ENCODE data around the gene PLA2G4A.

PLA2G4A gene

GRCh38 chr1:186835448-186835847 is 6.7 kb downstream of the PLA2G4A start:
- H3K27ac ChIP-seq (ENCODE audit: low read length) = no peak overlapping the region
- H3K4me1 ChIP-seq (ENCODE audit: insufficient read depth, low read length) = no peaks in the 10 kb centered on the region
- no peaks in the 10 kb centered on the region for H3K36me3 ChIP-seq (ENCODE audit: insufficient read depth, low read depth, low read length)
- no peak overlapping the region for H3K9ac ChIP-seq (ENCODE audit: low read depth, low read length)
- H3K9me3 ChIP-seq (ENCODE audit: insufficient read depth, low read depth, low read length) = no peaks in the 10 kb centered on the region
- H3K4me3 ChIP-seq (ENCODE audit: low read length) = no peak overlapping the region
- no peaks in the 10 kb centered on the region for H3K27me3 ChIP-seq (ENCODE audit: insufficient read depth, low read length)

GRCh38 chr1:186837806-186838205 is 9.1 kb downstream of the PLA2G4A start:
- H3K9me3 ChIP-seq (ENCODE audit: insufficient read depth, low read depth, low read length) = no peaks in the 10 kb centered on the region
- H3K4me1 ChIP-seq (ENCODE audit: insufficient read depth, low read length) = no peaks in the 10 kb centered on the region
- H3K27ac ChIP-seq (ENCODE audit: low read length) = no peak overlapping the region

GRCh38 chr1:186838380-186839040 is 9.8 kb downstream of the PLA2G4A start:
- Histone ChIP-seq H3K9ac (ENCODE audit: low read depth, low read length) (no peak overlapping the region), H3K9me3 (ENCODE audit: insufficient read depth, low read depth, low read length) (no peaks in the 10 kb centered on the region), H3K4me1 (ENCODE audit: insufficient read depth, low read length) (no peaks in the 10 kb centered on the region), H3K4me3 (ENCODE audit: low read length) (no peak overlapping the region), H3K36me3 (ENCODE audit: insufficient read depth, low read depth, low read length) (no peaks in the 10 kb centered on the region), H3K27ac (ENCODE audit: low read length) (no peak overlapping the region), H3K27me3 (ENCODE audit: insufficient read depth, low read length) (no peaks in the 10 kb centered on the region)

More at GRCh38 chr1:186837806-186838205, 9.1 kb downstream of the PLA2G4A start:
- Histone ChIP-seq H3K27me3 (ENCODE audit: insufficient read depth, low read length) (no peaks in the 10 kb centered on the region), H3K9ac (ENCODE audit: low read depth, low read length) (no peak overlapping the region), H3K36me3 (ENCODE audit: insufficient read depth, low read depth, low read length) (no peaks in the 10 kb centered on the region), H3K4me3 (ENCODE audit: low read length) (no peak overlapping the region)

GRCh38 chr1:186839041-186839400 is 10.3 kb downstream of the PLA2G4A start:
- Histone ChIP-seq H3K9ac (ENCODE audit: low read depth, low read length) (no peak overlapping the region), H3K27me3 (ENCODE audit: insufficient read depth, low read length) (no peaks in the 10 kb centered on the region), H3K36me3 (ENCODE audit: insufficient read depth, low read depth, low read length) (no peaks in the 10 kb centered on the region), H3K4me3 (ENCODE audit: low read length) (no peak overlapping the region), H3K4me1 (ENCODE audit: insufficient read depth, low read length) (no peaks in the 10 kb centered on the region), H3K27ac (ENCODE audit: low read length) (no peak overlapping the region), H3K9me3 (ENCODE audit: insufficient read depth, low read depth, low read length) (no peaks in the 10 kb centered on the region)

- Histone ChIP-seq H3K36me3 (ENCODE audit: insufficient read depth, low read depth, low read length) (no peaks in the 10 kb centered on the region), H3K9me3 (ENCODE audit: insufficient read depth, low read depth, low read length) (no peaks in the 10 kb centered on the region), H3K9ac (ENCODE audit: low read depth, low read length) (no peak overlapping the region), H3K27me3 (ENCODE audit: insufficient read depth, low read length) (no peaks in the 10 kb centered on the region), H3K4me3 (ENCODE audit: low read length) (no peak overlapping the region), H3K4me1 (ENCODE audit: insufficient read depth, low read length) (no peaks in the 10 kb centered on the region), H3K27ac (ENCODE audit: low read length) (no peak overlapping the region)
Observed at GRCh38 chr1:186841599-186841998, 12.8 kb downstream of the PLA2G4A start.

GRCh38 chr1:186842547-186842946 is 13.8 kb downstream of the PLA2G4A start:
- no peaks in the 10 kb centered on the region for H3K36me3 ChIP-seq (ENCODE audit: insufficient read depth, low read depth, low read length)
- no peak overlapping the region for H3K9ac ChIP-seq (ENCODE audit: low read depth, low read length)
- no peaks in the 10 kb centered on the region for H3K4me1 ChIP-seq (ENCODE audit: insufficient read depth, low read length)
- H3K9me3 ChIP-seq (ENCODE audit: insufficient read depth, low read depth, low read length) = no peaks in the 10 kb centered on the region
- H3K27me3 ChIP-seq (ENCODE audit: insufficient read depth, low read length) = no peaks in the 10 kb centered on the region
- no peak overlapping the region for H3K27ac ChIP-seq (ENCODE audit: low read length)
- no peak overlapping the region for H3K4me3 ChIP-seq (ENCODE audit: low read length)

- Histone ChIP-seq H3K4me1 (ENCODE audit: insufficient read depth, low read length) (no peaks in the 10 kb centered on the region), H3K9ac (ENCODE audit: low read depth, low read length) (no peak overlapping the region), H3K9me3 (ENCODE audit: insufficient read depth, low read depth, low read length) (no peaks in the 10 kb centered on the region), H3K27ac (ENCODE audit: low read length) (no peak overlapping the region), H3K27me3 (ENCODE audit: insufficient read depth, low read length) (no peaks in the 10 kb centered on the region), H3K4me3 (ENCODE audit: low read length) (no peak overlapping the region), H3K36me3 (ENCODE audit: insufficient read depth, low read depth, low read length) (no peaks in the 10 kb centered on the region)
Observed at GRCh38 chr1:186843226-186843625, 14.5 kb downstream of the PLA2G4A start.

- no peaks in the 10 kb centered on the region for H3K36me3 ChIP-seq (ENCODE audit: insufficient read depth, low read depth, low read length)
- no peak overlapping the region for H3K27ac ChIP-seq (ENCODE audit: low read length)
- no peak overlapping the region for H3K9ac ChIP-seq (ENCODE audit: low read depth, low read length)
- H3K4me3 ChIP-seq (ENCODE audit: low read length) = no peak overlapping the region
- no peaks in the 10 kb centered on the region for H3K9me3 ChIP-seq (ENCODE audit: insufficient read depth, low read depth, low read length)
- no peaks in the 10 kb centered on the region for H3K4me1 ChIP-seq (ENCODE audit: insufficient read depth, low read length)
- H3K27me3 ChIP-seq (ENCODE audit: insufficient read depth, low read length) = no peaks in the 10 kb centered on the region
Observed at GRCh38 chr1:186843931-186844330, 15.2 kb downstream of the PLA2G4A start.

GRCh38 chr1:186845576-186846210 is 16.9 kb downstream of the PLA2G4A start:
- no peaks in the 10 kb centered on the region for H3K9me3 ChIP-seq (ENCODE audit: insufficient read depth, low read depth, low read length)
- no peak overlapping the region for H3K9ac ChIP-seq (ENCODE audit: low read depth, low read length)
- no peaks in the 10 kb centered on the region for H3K36me3 ChIP-seq (ENCODE audit: insufficient read depth, low read depth, low read length)
- no peaks in the 10 kb centered on the region for H3K4me1 ChIP-seq (ENCODE audit: insufficient read depth, low read length)
- no peak overlapping the region for H3K27ac ChIP-seq (ENCODE audit: low read length)
- H3K27me3 ChIP-seq (ENCODE audit: insufficient read depth, low read length) = no peaks in the 10 kb centered on the region
- H3K4me3 ChIP-seq (ENCODE audit: low read length) = no peak overlapping the region

- H3K4me3 ChIP-seq (ENCODE audit: low read length) = no peak overlapping the region
- no peak overlapping the region for H3K9ac ChIP-seq (ENCODE audit: low read depth, low read length)
- no peaks in the 10 kb centered on the region for H3K27me3 ChIP-seq (ENCODE audit: insufficient read depth, low read length)
- H3K36me3 ChIP-seq (ENCODE audit: insufficient read depth, low read depth, low read length) = no peaks in the 10 kb centered on the region
- H3K9me3 ChIP-seq (ENCODE audit: insufficient read depth, low read depth, low read length) = no peaks in the 10 kb centered on the region
- H3K4me1 ChIP-seq (ENCODE audit: insufficient read depth, low read length) = no peaks in the 10 kb centered on the region
- no peak overlapping the region for H3K27ac ChIP-seq (ENCODE audit: low read length)
Observed at GRCh38 chr1:186848509-186849130, 19.9 kb downstream of the PLA2G4A start.

GRCh38 chr1:186849271-186849671 is 20.5 kb downstream of the PLA2G4A start:
- Histone ChIP-seq H3K9ac (ENCODE audit: low read depth, low read length) (no peak overlapping the region), H3K9me3 (ENCODE audit: insufficient read depth, low read depth, low read length) (no peaks in the 10 kb centered on the region), H3K4me1 (ENCODE audit: insufficient read depth, low read length) (no peaks in the 10 kb centered on the region), H3K4me3 (ENCODE audit: low read length) (no peak overlapping the region), H3K36me3 (ENCODE audit: insufficient read depth, low read depth, low read length) (no peaks in the 10 kb centered on the region), H3K27ac (ENCODE audit: low read length) (no peak overlapping the region), H3K27me3 (ENCODE audit: insufficient read depth, low read length) (no peaks in the 10 kb centered on the region)

GRCh38 chr1:186849826-186850225 is 21.1 kb downstream of the PLA2G4A start:
- Histone ChIP-seq H3K27ac (ENCODE audit: low read length) (no peak overlapping the region), H3K9me3 (ENCODE audit: insufficient read depth, low read depth, low read length) (no peaks in the 10 kb centered on the region), H3K4me1 (ENCODE audit: insufficient read depth, low read length) (no peaks in the 10 kb centered on the region), H3K9ac (ENCODE audit: low read depth, low read length) (no peak overlapping the region), H3K36me3 (ENCODE audit: insufficient read depth, low read depth, low read length) (no peaks in the 10 kb centered on the region), H3K27me3 (ENCODE audit: insufficient read depth, low read length) (no peaks in the 10 kb centered on the region), H3K4me3 (ENCODE audit: low read length) (no peak overlapping the region)

All from iPS-20b (cell line).